Measurements from ENCODE around the gene EYA2.

GRCh38 chr20:47066484-47067270 lies 172.0 kb downstream of the EYA2 start:
- no peak for TF ChIP-seq POLR2A (IDR thresholded peaks at IDR 0.05)
- TF ChIP-seq, protein P1, sequence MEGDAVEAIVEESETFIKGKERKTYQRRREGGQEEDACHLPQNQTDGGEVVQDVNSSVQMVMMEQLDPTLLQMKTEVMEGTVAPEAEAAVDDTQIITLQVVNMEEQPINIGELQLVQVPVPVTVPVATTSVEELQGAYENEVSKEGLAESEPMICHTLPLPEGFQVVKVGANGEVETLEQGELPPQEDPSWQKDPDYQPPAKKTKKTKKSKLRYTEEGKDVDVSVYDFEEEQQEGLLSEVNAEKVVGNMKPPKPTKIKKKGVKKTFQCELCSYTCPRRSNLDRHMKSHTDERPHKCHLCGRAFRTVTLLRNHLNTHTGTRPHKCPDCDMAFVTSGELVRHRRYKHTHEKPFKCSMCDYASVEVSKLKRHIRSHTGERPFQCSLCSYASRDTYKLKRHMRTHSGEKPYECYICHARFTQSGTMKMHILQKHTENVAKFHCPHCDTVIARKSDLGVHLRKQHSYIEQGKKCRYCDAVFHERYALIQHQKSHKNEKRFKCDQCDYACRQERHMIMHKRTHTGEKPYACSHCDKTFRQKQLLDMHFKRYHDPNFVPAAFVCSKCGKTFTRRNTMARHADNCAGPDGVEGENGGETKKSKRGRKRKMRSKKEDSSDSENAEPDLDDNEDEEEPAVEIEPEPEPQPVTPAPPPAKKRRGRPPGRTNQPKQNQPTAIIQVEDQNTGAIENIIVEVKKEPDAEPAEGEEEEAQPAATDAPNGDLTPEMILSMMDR (IDR thresholded peaks at IDR 0.05) = no peak
